Upper lobe of right lung (tissue), 1 donor: Measurements from ENCODE around the gene CLTCL1. TPM values are rescaled to one million over a fixed set of nuclear protein-coding genes. Genes with fewer than 3 reads are reported as not detected.

ENCODE experiments used
- ATAC-seq: fragments of 200-7000 bp; cut with Tn5 transposase; one replicate; pipeline ENCODE4 v1.9.1; 2020; ENCODE audit warnings: mild to moderate bottlenecking, moderate library complexity
- DNase-seq: peaks from one replicate; pipeline ENCODE4 v3.0.0-alpha.2; 2020
- H3K27ac ChIP-seq: fragments of 200-600 bp; one replicate; pipeline ENCODE4 v1.8.0; 2022
- H3K27me3 ChIP-seq: fragments of 200-600 bp; one replicate; pipeline ENCODE4 v1.8.0; 2022; ENCODE audit warnings: mild to moderate bottlenecking
- H3K36me3 ChIP-seq: fragments of 200-600 bp; one replicate; pipeline ENCODE4 v1.8.0; 2022
- H3K4me1 ChIP-seq: fragments of 200-600 bp; one replicate; pipeline ENCODE4 v1.8.0; 2022
- H3K4me3 ChIP-seq: fragments of 200-600 bp; one replicate; pipeline ENCODE4 v1.8.0; 2022; ENCODE audit warnings: mild to moderate bottlenecking
- H3K9me3 ChIP-seq: fragments of 200-600 bp; one replicate; pipeline ENCODE4 v1.8.0; 2022
- intact Hi-C: fragments of 100-400 bp; cut with DNase I; formaldehyde crosslinking; loops from one replicate; pipeline ENCODE4 v1.11.0; 2022
- total RNA-seq: library from RNA; stranded (reverse); fragmentation: NEBNext Ultra II Directional; extraction: Animal tissue kit (Norgen Biotek cat#: 25700); gene quantifications from one replicate; pipeline ENCODE4 v1.2.1, GENCODE V29; 2021
- TF ChIP-seq, protein P1 (sequence below): fragments of 200-600 bp; IDR thresholded peaks from one replicate; pipeline ENCODE4 v1.8.0; 2022; ENCODE audit warnings: antibody characterized with exemption
- donor health status: DM: no; HTN: yes; CAD: no; lungs with severe emphysema.

The CLTCL1 gene
- total RNA-seq, 1 donor from 2014 or later: 4.3 TPM

DNA sequence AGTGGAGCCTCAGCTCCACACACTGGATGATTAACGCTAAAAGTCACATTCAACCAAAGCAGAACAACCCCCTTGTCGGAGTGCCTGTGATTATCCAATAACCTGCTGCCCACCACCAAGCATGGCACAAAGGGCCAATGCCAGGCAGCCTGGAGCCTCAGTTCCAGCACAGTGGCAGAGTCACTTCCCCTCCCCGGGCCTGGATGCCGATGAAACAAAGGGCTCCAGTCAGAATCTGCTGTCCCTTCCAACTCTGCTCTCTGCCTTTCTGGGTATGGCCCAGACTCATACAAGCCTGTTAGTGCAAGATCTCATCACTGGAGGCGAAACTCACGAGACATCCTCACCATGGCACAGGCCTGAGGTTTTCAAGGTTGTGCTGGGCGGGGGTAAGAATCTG, 52.1 kb downstream of the CLTCL1 start:
- intact Hi-C loops: no loop called here
- TF ChIP-seq, protein P1, sequence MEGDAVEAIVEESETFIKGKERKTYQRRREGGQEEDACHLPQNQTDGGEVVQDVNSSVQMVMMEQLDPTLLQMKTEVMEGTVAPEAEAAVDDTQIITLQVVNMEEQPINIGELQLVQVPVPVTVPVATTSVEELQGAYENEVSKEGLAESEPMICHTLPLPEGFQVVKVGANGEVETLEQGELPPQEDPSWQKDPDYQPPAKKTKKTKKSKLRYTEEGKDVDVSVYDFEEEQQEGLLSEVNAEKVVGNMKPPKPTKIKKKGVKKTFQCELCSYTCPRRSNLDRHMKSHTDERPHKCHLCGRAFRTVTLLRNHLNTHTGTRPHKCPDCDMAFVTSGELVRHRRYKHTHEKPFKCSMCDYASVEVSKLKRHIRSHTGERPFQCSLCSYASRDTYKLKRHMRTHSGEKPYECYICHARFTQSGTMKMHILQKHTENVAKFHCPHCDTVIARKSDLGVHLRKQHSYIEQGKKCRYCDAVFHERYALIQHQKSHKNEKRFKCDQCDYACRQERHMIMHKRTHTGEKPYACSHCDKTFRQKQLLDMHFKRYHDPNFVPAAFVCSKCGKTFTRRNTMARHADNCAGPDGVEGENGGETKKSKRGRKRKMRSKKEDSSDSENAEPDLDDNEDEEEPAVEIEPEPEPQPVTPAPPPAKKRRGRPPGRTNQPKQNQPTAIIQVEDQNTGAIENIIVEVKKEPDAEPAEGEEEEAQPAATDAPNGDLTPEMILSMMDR: no peak
- Histone ChIP-seq H3K4me1 (no peaks in the 10 kb centered on the region), H3K9me3 (no peaks in the 10 kb centered on the region), H3K4me3 (no peak overlapping the region), H3K27me3 (no peaks in the 10 kb centered on the region), H3K27ac (no peak overlapping the region), H3K36me3 (peaks cover 4% of the 10 kb centered on the region)
- DNase-seq: no peak
- ATAC-seq: no peak

DNA sequence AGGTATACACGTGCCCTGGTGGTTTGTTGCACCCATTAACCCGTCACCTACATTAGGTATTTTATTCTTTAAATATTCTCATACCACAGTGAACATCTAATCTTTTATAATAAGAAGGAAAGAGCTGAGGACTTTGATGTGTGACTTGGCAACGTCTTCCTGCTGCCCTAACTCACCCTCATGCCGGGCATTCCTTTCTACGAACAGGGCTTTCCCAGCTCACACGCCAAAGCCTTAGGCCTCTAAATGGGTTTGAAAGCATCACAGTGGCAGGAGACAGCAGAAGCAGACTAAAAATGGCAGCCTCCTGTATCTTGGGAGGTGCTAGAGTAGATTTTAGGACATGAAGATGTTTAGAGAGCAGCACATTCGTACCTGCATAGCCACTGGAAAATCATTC, 52.6 kb downstream of the CLTCL1 start:
- Histone ChIP-seq H3K4me3 (no peak overlapping the region), H3K27ac (no peak overlapping the region), H3K27me3 (no peaks in the 10 kb centered on the region), H3K4me1 (no peaks in the 10 kb centered on the region), H3K9me3 (no peaks in the 10 kb centered on the region), H3K36me3 (peaks cover 4% of the 10 kb centered on the region)
- TF ChIP-seq, protein P1: no peak
- intact Hi-C loops: no loop called here
- no peak for DNase-seq
- ATAC-seq: peak; percentile 72

DNA sequence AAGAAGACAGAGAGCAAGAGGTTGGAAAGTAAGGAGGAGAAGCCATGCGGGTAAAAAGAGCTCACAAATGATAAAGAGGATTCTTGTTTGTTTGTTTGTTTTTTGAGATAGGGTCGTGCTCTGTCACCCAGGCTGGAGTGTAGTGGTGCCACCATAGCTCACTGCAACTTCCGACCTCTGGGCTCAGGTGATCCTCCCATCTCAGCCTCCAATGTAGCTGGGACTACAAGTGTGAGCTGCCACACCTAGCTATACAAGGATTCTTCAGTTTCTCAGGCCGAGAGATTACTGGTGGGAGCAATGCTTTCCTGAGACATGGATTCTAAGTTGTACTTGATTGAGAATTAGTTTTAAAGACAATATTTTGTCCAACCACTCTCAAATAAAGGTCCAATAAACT, 55.6 kb downstream of the CLTCL1 start:
- TF ChIP-seq, protein P1: no peak
- no peaks in the 10 kb centered on the region for H3K9me3 ChIP-seq
- H3K27ac ChIP-seq: no peak overlapping the region
- no peaks in the 10 kb centered on the region for H3K4me1 ChIP-seq
- intact Hi-C loops: no loop called here
- H3K27me3 ChIP-seq: no peaks in the 10 kb centered on the region
- no peak overlapping the region for H3K4me3 ChIP-seq
- DNase-seq (no peak), ATAC-seq (no peak)
- peaks cover 17% of the 10 kb centered on the region for H3K36me3 ChIP-seq

DNA sequence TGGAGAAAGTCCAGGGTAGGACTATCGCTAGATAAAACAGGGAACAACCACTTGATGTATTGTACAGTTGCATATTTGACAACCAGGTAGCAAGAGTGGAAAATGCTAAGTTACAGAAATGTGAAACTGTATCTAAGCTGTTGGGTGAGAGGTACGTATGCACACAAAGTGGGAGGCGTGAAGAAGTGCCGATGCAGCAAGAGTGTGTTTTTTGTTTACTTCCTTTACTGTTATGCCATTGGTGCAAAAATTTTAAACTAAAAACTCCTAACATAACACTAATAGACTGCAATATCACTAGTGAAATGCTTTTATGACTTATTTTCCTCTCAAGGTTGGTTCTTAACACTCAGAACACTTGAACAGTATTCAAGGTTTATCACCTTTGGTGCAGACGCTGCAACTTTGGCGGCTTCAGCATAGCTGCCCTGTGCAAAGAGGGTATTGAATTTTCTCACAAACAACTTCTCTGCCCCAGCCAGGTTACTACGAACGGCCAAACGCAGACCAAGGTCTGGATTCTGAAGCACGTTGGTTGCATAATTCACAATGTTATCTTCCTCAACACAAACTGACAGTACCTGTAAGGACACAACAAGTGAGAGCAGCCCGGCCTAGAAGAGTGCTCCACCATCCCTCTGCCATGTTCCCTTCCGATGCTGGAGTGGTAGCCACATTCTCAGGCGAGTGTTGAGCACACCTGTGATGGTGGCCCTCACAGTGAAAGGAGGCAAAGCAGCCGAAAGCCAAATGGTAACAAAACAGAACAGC, 57.2 kb downstream of the CLTCL1 start:
- Histone ChIP-seq H3K9me3 (no peaks in the 10 kb centered on the region), H3K4me1 (no peaks in the 10 kb centered on the region), H3K27ac (no peak overlapping the region), H3K36me3 (peaks cover 17% of the 10 kb centered on the region), H3K4me3 (no peak overlapping the region), H3K27me3 (no peaks in the 10 kb centered on the region)
- TF ChIP-seq, protein P1: no peak
- intact Hi-C loops: no loop called here
- DNase-seq (no peak), ATAC-seq (no peak)

DNA sequence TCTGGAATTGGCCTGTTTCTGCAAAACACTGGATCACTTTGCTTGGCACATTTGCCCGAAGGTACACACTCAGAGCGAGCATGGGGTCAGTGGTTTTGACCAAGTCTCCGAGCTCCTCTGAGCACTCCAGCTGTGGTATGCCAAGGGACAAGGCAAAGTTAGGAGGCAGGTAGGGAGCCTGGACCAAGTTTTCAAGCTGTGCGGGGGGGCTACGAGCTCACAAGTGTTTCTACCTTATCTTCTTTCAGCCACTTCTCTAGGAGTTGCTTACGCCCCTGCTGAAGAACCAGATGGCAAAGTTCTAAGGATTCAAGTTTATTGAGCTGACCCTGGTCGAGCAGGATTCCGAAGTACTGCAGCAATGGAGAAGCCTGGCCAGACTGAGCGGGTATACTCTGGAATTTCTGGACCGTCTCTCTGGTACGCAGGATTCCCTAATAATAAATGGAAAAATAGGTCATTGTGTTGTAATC, 58.3 kb downstream of the CLTCL1 start:
- Histone ChIP-seq H3K27me3 (no peaks in the 10 kb centered on the region), H3K4me3 (no peak overlapping the region), H3K27ac (no peak overlapping the region), H3K4me1 (no peaks in the 10 kb centered on the region), H3K36me3 (peaks cover 17% of the 10 kb centered on the region), H3K9me3 (no peaks in the 10 kb centered on the region)
- ATAC-seq (peak; percentile 58), DNase-seq (no peak)
- intact Hi-C loops: no loop called here
- TF ChIP-seq, protein P1: no peak
